ENCODE results near the gene GRIN3A. TPM values are rescaled to one million over a fixed set of nuclear protein-coding genes. Genes with fewer than 3 reads are reported as not detected.

GRIN3A gene
- total and polyA plus RNA-seq, 11 donors: 0.06 to 1.4 (median 0.21) TPM

DNA sequence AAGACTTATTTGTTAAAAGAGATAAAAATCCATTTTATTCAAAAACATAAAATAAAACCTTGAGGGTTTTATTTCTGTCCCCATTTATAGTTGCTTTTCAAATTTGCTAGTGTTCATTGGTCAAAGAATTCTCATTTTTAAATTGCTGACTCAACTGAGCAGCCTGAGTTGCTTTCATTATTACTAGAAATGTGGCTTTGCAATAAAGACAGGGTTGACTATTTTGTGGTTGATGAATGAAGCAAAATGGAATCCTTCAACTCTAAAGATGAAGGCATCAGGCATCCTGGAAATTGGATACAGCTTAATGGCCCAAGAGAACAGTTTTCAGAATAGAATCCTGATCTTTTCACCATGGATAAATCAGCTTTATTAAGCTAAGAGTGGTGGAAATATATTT is 119.7 kb downstream of the GRIN3A start:
- Histone ChIP-seq H3K9me3 (no peaks in the 10 kb centered on the region), H3K4me3 (no peak overlapping the region), H3K36me3 (no peaks in the 10 kb centered on the region), H3K4me1 (no peaks in the 10 kb centered on the region), H3K27me3 (peaks cover 0 to 4% (median 0%) of the 10 kb centered on the region in 9 donors), H3K27ac (no peak overlapping the region)
- DNase-seq: no peak
- intact Hi-C loops (cut with DNase I): no loop called here
- no peak for ATAC-seq
- no peak for TF ChIP-seq POLR2A (IDR thresholded peaks at IDR 0.05)
- no peak for TF ChIP-seq CTCF (IDR thresholded peaks at IDR 0.05)

DNA sequence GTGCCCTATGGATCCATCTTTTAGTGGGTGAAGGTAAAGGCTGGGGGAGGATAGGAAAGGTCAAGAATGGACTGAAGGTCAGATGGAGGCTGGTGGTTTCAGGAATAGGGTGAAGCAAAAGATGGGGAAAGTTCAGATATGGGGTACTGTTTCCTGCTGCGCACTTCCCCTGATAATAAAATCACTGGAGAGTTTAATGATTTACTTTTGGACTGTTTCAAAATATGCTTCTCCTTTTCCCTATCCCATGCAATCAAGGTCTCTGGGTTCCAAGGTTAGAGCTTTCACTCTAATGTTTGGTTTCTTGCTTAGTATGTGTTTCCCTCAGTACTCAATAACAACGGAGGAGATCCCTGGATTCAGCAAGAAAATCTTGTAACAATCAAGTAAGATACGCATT is 132.9 kb downstream of the GRIN3A start:
- H3K27me3 ChIP-seq: peaks cover 0 to 17% (median 0%) of the 10 kb centered on the region in 9 donors
- H3K4me3 ChIP-seq: no peak overlapping the region
- H3K4me1 ChIP-seq: peaks cover 0 to 4% (median 0%) of the 10 kb centered on the region in 12 donors
- no peaks in the 10 kb centered on the region for H3K36me3 ChIP-seq
- ATAC-seq: no peak
- intact Hi-C loops (cut with DNase I): loop anchor here in 4 of 10 donors (10.0 kb wide), 3 partner anchors 89 to 129 kb away; partner anchors contain the start of gene GRIN3A (in 2 of the 4)
- TF ChIP-seq POLR2A (IDR thresholded peaks at IDR 0.05): no peak
- no peak for TF ChIP-seq CTCF (IDR thresholded peaks at IDR 0.05)
- WGBS, 4 donors: 83 to 90% (median 86%) methylated on average over 3 of the region's 3 CpGs
- DNase-seq: no peak
- H3K9me3 ChIP-seq: no peaks in the 10 kb centered on the region
- no peak overlapping the region for H3K27ac ChIP-seq

DNA sequence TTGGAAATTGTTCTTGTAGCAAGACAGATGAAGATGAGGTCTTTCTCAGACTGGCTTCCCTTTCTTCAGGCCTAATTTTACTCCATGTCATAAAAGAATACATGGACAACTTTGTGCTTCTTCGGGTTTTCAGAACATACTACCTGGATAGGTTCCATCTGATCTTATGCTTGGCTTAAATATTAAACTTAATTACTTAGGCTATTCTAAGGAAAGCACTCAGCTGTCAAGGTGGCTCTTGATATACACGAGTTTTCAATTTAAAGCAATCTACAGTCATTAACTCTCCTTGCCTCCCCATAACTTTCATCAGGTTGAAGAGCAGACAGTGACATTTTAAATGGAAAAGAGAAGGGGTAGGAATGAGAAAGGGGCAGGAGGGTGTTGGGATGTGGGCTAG is 134.2 kb downstream of the GRIN3A start:
- Histone ChIP-seq H3K36me3 (no peaks in the 10 kb centered on the region), H3K9me3 (no peaks in the 10 kb centered on the region), H3K4me1 (peaks cover 0 to 4% (median 0%) of the 10 kb centered on the region in 12 donors), H3K27me3 (peaks cover 0 to 17% (median 0%) of the 10 kb centered on the region in 9 donors), H3K27ac (no peak overlapping the region), H3K4me3 (no peak overlapping the region)
- ATAC-seq: no peak
- intact Hi-C loops (cut with DNase I): loop anchor here in 7 of 10 donors (5.0 to 10.0 kb wide), 4 partner anchors 91 to 131 kb away; partner anchors contain the start of gene GRIN3A (in 2 of the 7)
- no peak for DNase-seq
- 60 to 70% (median 67%) methylated on average over 2 of the region's 2 CpGs for WGBS, 4 donors
- TF ChIP-seq POLR2A (IDR thresholded peaks at IDR 0.05) (no peak), CTCF (IDR thresholded peaks at IDR 0.05) (no peak)

DNA sequence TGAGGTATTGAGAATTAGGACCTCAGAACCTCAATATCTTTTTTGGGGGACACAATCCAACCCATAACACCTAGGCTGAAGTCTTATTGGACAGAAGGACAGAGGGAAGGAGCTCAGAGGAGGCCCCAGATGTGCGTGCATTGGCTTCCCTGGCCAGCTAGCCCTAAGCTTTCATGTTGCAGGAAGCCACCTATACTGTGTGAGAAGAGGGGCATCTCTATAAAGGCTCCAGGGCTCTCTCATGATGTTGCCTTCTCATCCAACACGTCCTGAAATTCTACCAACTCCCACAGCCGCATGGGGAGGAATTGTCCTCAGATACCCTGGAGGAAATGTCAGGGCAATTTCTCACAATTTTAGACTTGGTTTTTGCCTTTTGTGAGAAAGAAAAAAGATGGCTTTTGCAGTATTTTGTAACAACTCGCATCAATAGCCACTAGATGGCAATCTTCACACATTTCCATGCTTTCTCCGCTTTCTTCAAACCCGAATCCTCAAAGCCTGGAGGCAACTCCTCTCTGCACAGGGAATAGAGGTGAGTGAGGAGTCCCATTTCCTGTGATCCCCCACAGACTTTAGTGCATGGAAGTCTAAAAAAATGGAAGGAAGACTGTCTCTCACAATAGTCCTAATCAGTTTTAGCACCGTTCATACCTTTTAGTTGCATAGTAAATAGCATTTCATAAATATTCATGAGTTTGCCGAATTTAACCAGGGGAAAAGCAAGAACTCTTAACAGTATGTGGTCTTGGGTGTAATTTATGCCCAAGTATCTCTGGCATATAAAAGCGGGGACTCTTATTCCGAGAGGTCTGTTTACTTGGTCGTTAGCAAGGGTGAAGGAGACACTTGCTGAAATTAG is 136.3 kb downstream of the GRIN3A start:
- Histone ChIP-seq H3K27me3 (peaks cover 0 to 13% (median 0%) of the 10 kb centered on the region in 9 donors), H3K4me3 (no peak overlapping the region), H3K36me3 (no peaks in the 10 kb centered on the region), H3K9me3 (no peaks in the 10 kb centered on the region), H3K4me1 (peaks cover 0 to 4% (median 0%) of the 10 kb centered on the region in 12 donors), H3K27ac (no peak overlapping the region)
- intact Hi-C loops (cut with DNase I): loop anchor here in 8 of 10 donors (2.0 to 10.0 kb wide), 5 partner anchors 93 to 133 kb away; partner anchors contain the start of gene GRIN3A (in 2 of the 8)
- TF ChIP-seq CTCF (IDR thresholded peaks at IDR 0.05): peak; percentile 50 to 74 (median 59)
- no peak for TF ChIP-seq POLR2A (IDR thresholded peaks at IDR 0.05)
- ATAC-seq: peak in 2 of 4 donors; percentile 53 to 60
- 15 to 26% (median 23%) methylated on average over 11 of the region's 11 CpGs for WGBS, 4 donors
- DNase-seq: no peak

All from heart left ventricle (tissue), 16 donors.